OCI-LY1 (cell line): ENCODE measurements around the gene BRPF1.

Experiments
- CTCF ChIP-seq: fragments of 200-600 bp; sonication (generic), shearing (Covaris generic); IDR thresholded peaks from 2 replicates; pipeline ENCODE4 v1.5.1; 2017; ENCODE audit warnings: mild to moderate bottlenecking, antibody characterized with exemption, low read length, moderate library complexity, mixed read lengths
- EZH2 ChIP-seq: fragments of 200-600 bp; sonication (generic), shearing (Covaris generic); IDR thresholded peaks from 2 replicates; pipeline ENCODE4 v1.8.0; 2017; ENCODE audit warnings: borderline replicate concordance, mixed run types, mild to moderate bottlenecking, antibody characterized with exemption, low read length, moderate library complexity, mixed read lengths

GRCh38 chr3:9778143-9779074 is 46.9 kb downstream of the BRPF1 start:
- TF ChIP-seq CTCF (no peak), EZH2 (no peak)
